ENCODE data around the gene YDJC. TPM values are rescaled to one million over a fixed set of nuclear protein-coding genes. Genes with fewer than 3 reads are reported as not detected.
"Not testable (repeated sequence)": the region's sequence is repeated elsewhere in the genome, so short reads cannot be mapped to it uniquely, and the experiment has no call there.

YDJC gene
- total RNA-seq, 4 donors from 2014 or later = 44.5 to 72.7 (median 54.6) TPM

- Histone ChIP-seq H3K9me3 (no peaks in the 10 kb centered on the region), H3K4me1 (peaks cover 0 to 12% of the 10 kb centered on the region in 2 donors), H3K27me3 (no peaks in the 10 kb centered on the region), H3K27ac (no peak overlapping the region), H3K36me3 (peaks cover 3% of the 10 kb centered on the region in 2 donors), H3K4me3 (replicated peaks in 1 of 3) (no peak overlapping the region)
- intact Hi-C loops (cut with DNase I) = no loop called here
- WGBS, 2 donors = 73 to 79% methylated on average over 15 to 17 of the region's 17 CpGs
- DNase-seq = no peak
- no peak for TF ChIP-seq POLR2A (IDR thresholded peaks at IDR 0.05)
- TF ChIP-seq CTCF (IDR thresholded peaks at IDR 0.05) = no peak
These were observed 7.6 kb downstream of the YDJC start for GRCh38 chr22:21622011-21622918.

- no peak overlapping the region for H3K27ac ChIP-seq
- peaks cover 0 to 3% of the 10 kb centered on the region in 2 donors for H3K4me1 ChIP-seq
- no peaks in the 10 kb centered on the region for H3K27me3 ChIP-seq
- intact Hi-C loops (cut with DNase I) = no loop called here
- TF ChIP-seq CTCF (IDR thresholded peaks at IDR 0.05) (no peak), POLR2A (IDR thresholded peaks at IDR 0.05) (no peak)
- H3K4me3 ChIP-seq (replicated peaks in 1 of 3) = no peak overlapping the region
- DNase-seq = no peak
- no peaks in the 10 kb centered on the region for H3K9me3 ChIP-seq
- WGBS, 2 donors = 84 to 100% methylated on average over 1 to 3 of the region's 3 CpGs
- peaks cover 3% of the 10 kb centered on the region in 2 donors for H3K36me3 ChIP-seq
These were observed 8.8 kb downstream of the YDJC start for GRCh38 chr22:21621025-21621424.

- H3K9me3 ChIP-seq; H3K4me1 ChIP-seq; H3K27ac ChIP-seq; DNase-seq; H3K27me3 ChIP-seq; H3K36me3 ChIP-seq; H3K4me3 ChIP-seq (replicated peaks in 1 of 3); intact Hi-C loops (cut with DNase I): not testable (repeated sequence)
- WGBS, 2 donors = 93 to 96% methylated on average over 6 of the region's 6 CpGs
These were observed 12.5 kb downstream of the YDJC start for GRCh38 chr22:21617337-21617736.

- WGBS, 2 donors = 79% methylated on average over 4 of the region's 4 CpGs
- H3K4me3 ChIP-seq (replicated peaks in 1 of 3) = no peak overlapping the region
- H3K4me1 ChIP-seq = no peaks in the 10 kb centered on the region
- intact Hi-C loops (cut with DNase I) = no loop called here
- TF ChIP-seq CTCF (IDR thresholded peaks at IDR 0.05) (no peak), POLR2A (IDR thresholded peaks at IDR 0.05) (no peak)
- no peak for DNase-seq
- no peaks in the 10 kb centered on the region for H3K9me3 ChIP-seq
- no peaks in the 10 kb centered on the region for H3K27me3 ChIP-seq
- no peak overlapping the region for H3K27ac ChIP-seq
- no peaks in the 10 kb centered on the region for H3K36me3 ChIP-seq
These were observed 14.1 kb downstream of the YDJC start for GRCh38 chr22:21615731-21616130.

- TF ChIP-seq CTCF (IDR thresholded peaks at IDR 0.05) (no peak), POLR2A (IDR thresholded peaks at IDR 0.05) (no peak)
- DNase-seq = no peak
- Histone ChIP-seq H3K4me3 (replicated peaks in 1 of 3) (no peak overlapping the region), H3K27me3 (no peaks in the 10 kb centered on the region), H3K27ac (no peak overlapping the region), H3K9me3 (no peaks in the 10 kb centered on the region), H3K36me3 (no peaks in the 10 kb centered on the region), H3K4me1 (no peaks in the 10 kb centered on the region)
- intact Hi-C loops (cut with DNase I) = no loop called here
- 90 to 91% methylated on average over 4 of the region's 4 CpGs for WGBS, 2 donors
These were observed 16.1 kb downstream of the YDJC start for GRCh38 chr22:21613553-21614233.

Measured in thyroid gland (tissue), 4 donors.